HUES64 (cell line): ENCODE data around the gene MBP.

Source experiments
- H3K27ac ChIP-seq: 2 replicates; pipeline ENCODE4 v1.7.0; 2013; ENCODE audit warnings: low read depth, low read length, inconsistent platforms
- H3K27me3 ChIP-seq: 2 replicates; pipeline ENCODE4 v1.6.1; 2013; ENCODE audit warnings: mild to moderate bottlenecking, low read length; ENCODE audit not compliant: insufficient read depth
- H3K36me3 ChIP-seq: 2 replicates; pipeline ENCODE4 v1.6.1; 2013; ENCODE audit warnings: mild to moderate bottlenecking, low read length; ENCODE audit not compliant: insufficient read depth
- H3K4me1 ChIP-seq: 2 replicates; pipeline ENCODE4 v1.6.1; 2013; ENCODE audit warnings: mild to moderate bottlenecking, low read length, moderate library complexity; ENCODE audit not compliant: insufficient read depth
- H3K4me3 ChIP-seq: 2 replicates; pipeline ENCODE4 v1.5.1; 2013; ENCODE audit warnings: mild to moderate bottlenecking, low read length, moderate library complexity
- H3K9ac ChIP-seq: 2 replicates; pipeline ENCODE4 v1.6.1; 2013; ENCODE audit warnings: mild to moderate bottlenecking, low read depth, low read length
- H3K9me3 ChIP-seq: 2 replicates; pipeline ENCODE4 v1.6.1; 2013; ENCODE audit warnings: low read depth, low read length; ENCODE audit not compliant: insufficient read depth
- WGBS: fragments of 150-250, 120-280 bp; methylation state at CpG from one replicate; pipeline ENCODE4 v1.1.7; 2013; ENCODE audit warnings: missing lambda C conversion rate; 5-methylcytosine and 5-hydroxymethylcytosine counted together

Gene MBP

GRCh38 chr18:77002496-77002895 is 130.1 kb downstream of the MBP start:
- Histone ChIP-seq H3K36me3 (no peaks in the 10 kb centered on the region), H3K27me3 (no peaks in the 10 kb centered on the region), H3K4me1 (peaks cover 10% of the 10 kb centered on the region), H3K9me3 (no peaks in the 10 kb centered on the region), H3K9ac (no peak overlapping the region), H3K4me3 (no peak overlapping the region), H3K27ac (no peak overlapping the region)
- 93% methylated on average over 10 of the region's 10 CpGs for WGBS

GRCh38 chr18:77001979-77002378 is 130.6 kb downstream of the MBP start:
- WGBS, result 92% methylated on average over 7 of the region's 7 CpGs
- Histone ChIP-seq H3K9ac (no peak overlapping the region), H3K27me3 (no peaks in the 10 kb centered on the region), H3K4me3 (no peak overlapping the region), H3K9me3 (no peaks in the 10 kb centered on the region), H3K4me1 (peaks cover 5% of the 10 kb centered on the region), H3K36me3 (no peaks in the 10 kb centered on the region), H3K27ac (no peak overlapping the region)

GRCh38 chr18:77001041-77001440 is 131.5 kb downstream of the MBP start:
- no peak overlapping the region for H3K27ac ChIP-seq

GRCh38 chr18:77000527-77000926 is 132.1 kb downstream of the MBP start:
- Histone ChIP-seq H3K27me3 (no peaks in the 10 kb centered on the region), H3K36me3 (no peaks in the 10 kb centered on the region), H3K9me3 (no peaks in the 10 kb centered on the region), H3K4me3 (no peak overlapping the region), H3K9ac (no peak overlapping the region), H3K4me1 (peaks cover 9% of the 10 kb centered on the region), H3K27ac (no peak overlapping the region)
- WGBS, result 42% methylated on average over 11 of the region's 11 CpGs

More at GRCh38 chr18:77001041-77001440, 131.5 kb downstream of the MBP start:
- Histone ChIP-seq H3K9me3 (no peaks in the 10 kb centered on the region), H3K4me3 (no peak overlapping the region), H3K27me3 (no peaks in the 10 kb centered on the region), H3K4me1 (peaks cover 4% of the 10 kb centered on the region), H3K36me3 (no peaks in the 10 kb centered on the region), H3K9ac (no peak overlapping the region)
- 92% methylated on average over 19 of the region's 19 CpGs for WGBS

- Histone ChIP-seq H3K36me3 (no peaks in the 10 kb centered on the region), H3K4me3 (no peak overlapping the region), H3K4me1 (peaks cover 11% of the 10 kb centered on the region), H3K9ac (no peak overlapping the region), H3K27ac (no peak overlapping the region), H3K9me3 (no peaks in the 10 kb centered on the region), H3K27me3 (no peaks in the 10 kb centered on the region)
- 89% methylated on average over 13 of the region's 13 CpGs for WGBS
Observed at GRCh38 chr18:76999077-76999476, 133.5 kb downstream of the MBP start.

- H3K27ac ChIP-seq, result no peak overlapping the region
- H3K4me1 ChIP-seq, result peaks cover 11% of the 10 kb centered on the region
- H3K36me3 ChIP-seq, result no peaks in the 10 kb centered on the region
- H3K27me3 ChIP-seq, result no peaks in the 10 kb centered on the region
- no peaks in the 10 kb centered on the region for H3K9me3 ChIP-seq
- no peak overlapping the region for H3K4me3 ChIP-seq
- WGBS, result 89% methylated on average over 35 of the region's 38 CpGs
- H3K9ac ChIP-seq, result no peak overlapping the region
Observed at GRCh38 chr18:76997951-76998808, 134.4 kb downstream of the MBP start.

- Histone ChIP-seq H3K9ac (no peak overlapping the region), H3K36me3 (no peaks in the 10 kb centered on the region), H3K27ac (no peak overlapping the region), H3K27me3 (no peaks in the 10 kb centered on the region), H3K9me3 (no peaks in the 10 kb centered on the region), H3K4me1 (peaks cover 11% of the 10 kb centered on the region), H3K4me3 (no peak overlapping the region)
- 89% methylated on average over 3 of the region's 7 CpGs for WGBS
Observed at GRCh38 chr18:76996429-76996828, 136.2 kb downstream of the MBP start.

GRCh38 chr18:76995896-76996295 is 136.7 kb downstream of the MBP start:
- 54% methylated on average over 6 of the region's 7 CpGs for WGBS
- Histone ChIP-seq H3K9ac (no peak overlapping the region), H3K27ac (no peak overlapping the region), H3K9me3 (no peaks in the 10 kb centered on the region), H3K4me3 (no peak overlapping the region), H3K4me1 (peaks cover 11% of the 10 kb centered on the region), H3K36me3 (no peaks in the 10 kb centered on the region), H3K27me3 (no peaks in the 10 kb centered on the region)

- no peaks in the 10 kb centered on the region for H3K27me3 ChIP-seq
- H3K36me3 ChIP-seq, result no peaks in the 10 kb centered on the region
- H3K4me1 ChIP-seq, result peaks cover 11% of the 10 kb centered on the region
- no peak overlapping the region for H3K4me3 ChIP-seq
- WGBS, result 90% methylated on average over 8 of the region's 8 CpGs
- no peaks in the 10 kb centered on the region for H3K9me3 ChIP-seq
- H3K27ac ChIP-seq, result no peak overlapping the region
- H3K9ac ChIP-seq, result no peak overlapping the region
Observed at GRCh38 chr18:76994086-76994654, 138.4 kb downstream of the MBP start.

GRCh38 chr18:76993573-76993972 is 139.0 kb downstream of the MBP start:
- H3K4me3 ChIP-seq, result no peak overlapping the region
- H3K9me3 ChIP-seq, result no peaks in the 10 kb centered on the region
- no peaks in the 10 kb centered on the region for H3K27me3 ChIP-seq
- H3K36me3 ChIP-seq, result no peaks in the 10 kb centered on the region
- H3K4me1 ChIP-seq, result peaks cover 11% of the 10 kb centered on the region
- no peak overlapping the region for H3K27ac ChIP-seq
- H3K9ac ChIP-seq, result no peak overlapping the region
- 97% methylated on average over 11 of the region's 11 CpGs for WGBS

- H3K27ac ChIP-seq, result no peak overlapping the region
- H3K4me3 ChIP-seq, result no peak overlapping the region
- no peaks in the 10 kb centered on the region for H3K36me3 ChIP-seq
- peaks cover 11% of the 10 kb centered on the region for H3K4me1 ChIP-seq
- 93% methylated on average over 6 of the region's 6 CpGs for WGBS
- no peaks in the 10 kb centered on the region for H3K27me3 ChIP-seq
- no peak overlapping the region for H3K9ac ChIP-seq
- no peaks in the 10 kb centered on the region for H3K9me3 ChIP-seq
Observed at GRCh38 chr18:76993085-76993382, 139.5 kb downstream of the MBP start.
